Measurements from ENCODE around the gene IFT122.
"Not testable (repeated sequence)": the region's sequence is repeated elsewhere in the genome, so short reads cannot be mapped to it uniquely, and the experiment has no call there.

DNA sequence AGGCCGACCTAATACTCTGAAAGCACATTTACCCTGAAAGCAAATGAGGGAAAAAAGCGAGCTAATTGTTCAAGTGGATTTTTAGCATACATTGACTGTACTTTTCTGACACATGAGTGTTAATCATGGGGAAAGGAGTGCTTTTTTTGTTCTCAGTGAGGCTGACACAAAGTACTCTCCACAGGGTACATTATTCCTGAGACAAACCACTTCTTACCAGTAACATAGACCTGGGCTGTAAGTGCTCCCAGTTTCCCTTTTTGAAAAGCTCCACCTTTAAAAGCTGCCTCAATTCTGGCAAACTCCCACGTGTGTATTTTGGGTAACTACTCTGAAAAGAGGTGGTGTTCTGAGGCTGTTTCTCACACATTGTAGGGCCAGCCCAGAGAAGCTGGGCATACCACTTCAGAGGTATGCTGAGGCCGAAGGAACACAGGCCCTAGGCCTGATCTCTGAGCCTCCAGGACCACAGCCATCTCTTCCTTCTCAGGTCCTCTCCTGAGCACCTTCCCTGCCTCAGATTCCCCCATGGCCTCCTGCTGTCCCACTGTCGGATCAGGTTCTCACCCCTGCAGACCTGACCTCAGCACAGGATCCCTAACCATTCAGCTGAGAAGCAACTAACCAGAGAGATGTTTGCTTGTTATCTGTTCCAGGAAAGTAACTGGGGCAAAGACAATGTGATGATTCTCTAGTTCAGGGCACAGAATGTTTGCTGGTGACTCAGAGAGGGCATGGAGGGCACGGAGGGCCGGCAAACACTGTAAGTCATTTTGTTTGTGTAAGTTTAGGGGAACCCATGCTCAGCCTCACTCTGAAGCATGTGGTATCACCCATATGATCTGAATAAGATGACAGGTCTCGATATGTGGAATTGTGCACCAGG lies 58.8 kb downstream of the IFT122 start:
- TF ChIP-seq, protein P1, sequence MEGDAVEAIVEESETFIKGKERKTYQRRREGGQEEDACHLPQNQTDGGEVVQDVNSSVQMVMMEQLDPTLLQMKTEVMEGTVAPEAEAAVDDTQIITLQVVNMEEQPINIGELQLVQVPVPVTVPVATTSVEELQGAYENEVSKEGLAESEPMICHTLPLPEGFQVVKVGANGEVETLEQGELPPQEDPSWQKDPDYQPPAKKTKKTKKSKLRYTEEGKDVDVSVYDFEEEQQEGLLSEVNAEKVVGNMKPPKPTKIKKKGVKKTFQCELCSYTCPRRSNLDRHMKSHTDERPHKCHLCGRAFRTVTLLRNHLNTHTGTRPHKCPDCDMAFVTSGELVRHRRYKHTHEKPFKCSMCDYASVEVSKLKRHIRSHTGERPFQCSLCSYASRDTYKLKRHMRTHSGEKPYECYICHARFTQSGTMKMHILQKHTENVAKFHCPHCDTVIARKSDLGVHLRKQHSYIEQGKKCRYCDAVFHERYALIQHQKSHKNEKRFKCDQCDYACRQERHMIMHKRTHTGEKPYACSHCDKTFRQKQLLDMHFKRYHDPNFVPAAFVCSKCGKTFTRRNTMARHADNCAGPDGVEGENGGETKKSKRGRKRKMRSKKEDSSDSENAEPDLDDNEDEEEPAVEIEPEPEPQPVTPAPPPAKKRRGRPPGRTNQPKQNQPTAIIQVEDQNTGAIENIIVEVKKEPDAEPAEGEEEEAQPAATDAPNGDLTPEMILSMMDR (IDR thresholded peaks at IDR 0.05; ENCODE audit: insufficient read depth, low read length) = not testable (repeated sequence)
- TF ChIP-seq, protein P2, sequence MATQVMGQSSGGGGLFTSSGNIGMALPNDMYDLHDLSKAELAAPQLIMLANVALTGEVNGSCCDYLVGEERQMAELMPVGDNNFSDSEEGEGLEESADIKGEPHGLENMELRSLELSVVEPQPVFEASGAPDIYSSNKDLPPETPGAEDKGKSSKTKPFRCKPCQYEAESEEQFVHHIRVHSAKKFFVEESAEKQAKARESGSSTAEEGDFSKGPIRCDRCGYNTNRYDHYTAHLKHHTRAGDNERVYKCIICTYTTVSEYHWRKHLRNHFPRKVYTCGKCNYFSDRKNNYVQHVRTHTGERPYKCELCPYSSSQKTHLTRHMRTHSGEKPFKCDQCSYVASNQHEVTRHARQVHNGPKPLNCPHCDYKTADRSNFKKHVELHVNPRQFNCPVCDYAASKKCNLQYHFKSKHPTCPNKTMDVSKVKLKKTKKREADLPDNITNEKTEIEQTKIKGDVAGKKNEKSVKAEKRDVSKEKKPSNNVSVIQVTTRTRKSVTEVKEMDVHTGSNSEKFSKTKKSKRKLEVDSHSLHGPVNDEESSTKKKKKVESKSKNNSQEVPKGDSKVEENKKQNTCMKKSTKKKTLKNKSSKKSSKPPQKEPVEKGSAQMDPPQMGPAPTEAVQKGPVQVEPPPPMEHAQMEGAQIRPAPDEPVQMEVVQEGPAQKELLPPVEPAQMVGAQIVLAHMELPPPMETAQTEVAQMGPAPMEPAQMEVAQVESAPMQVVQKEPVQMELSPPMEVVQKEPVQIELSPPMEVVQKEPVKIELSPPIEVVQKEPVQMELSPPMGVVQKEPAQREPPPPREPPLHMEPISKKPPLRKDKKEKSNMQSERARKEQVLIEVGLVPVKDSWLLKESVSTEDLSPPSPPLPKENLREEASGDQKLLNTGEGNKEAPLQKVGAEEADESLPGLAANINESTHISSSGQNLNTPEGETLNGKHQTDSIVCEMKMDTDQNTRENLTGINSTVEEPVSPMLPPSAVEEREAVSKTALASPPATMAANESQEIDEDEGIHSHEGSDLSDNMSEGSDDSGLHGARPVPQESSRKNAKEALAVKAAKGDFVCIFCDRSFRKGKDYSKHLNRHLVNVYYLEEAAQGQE (IDR thresholded peaks at IDR 0.05; ENCODE audit: insufficient replicate concordance, low read depth) = not testable (repeated sequence)
- not testable (repeated sequence) for TF ChIP-seq POLR2AphosphoS5 (IDR thresholded peaks at IDR 0.05; ENCODE audit: low read depth)
